Activated effector memory CD4-positive, alpha-beta T cell treated with anti-CD3 and anti-CD28 coated beads, Interleukin-2, amount 50 U/mL, for 16 hours (primary cell): ENCODE measurements around the gene ATP11A.
"Not testable (repeated sequence)": the region's sequence is repeated elsewhere in the genome, so short reads cannot be mapped to it uniquely, and the experiment has no call there.

Source experiments
- DNase-seq: peaks from one replicate; pipeline ENCODE4 v3.0.0-alpha.2; 2020

ATP11A gene

DNA sequence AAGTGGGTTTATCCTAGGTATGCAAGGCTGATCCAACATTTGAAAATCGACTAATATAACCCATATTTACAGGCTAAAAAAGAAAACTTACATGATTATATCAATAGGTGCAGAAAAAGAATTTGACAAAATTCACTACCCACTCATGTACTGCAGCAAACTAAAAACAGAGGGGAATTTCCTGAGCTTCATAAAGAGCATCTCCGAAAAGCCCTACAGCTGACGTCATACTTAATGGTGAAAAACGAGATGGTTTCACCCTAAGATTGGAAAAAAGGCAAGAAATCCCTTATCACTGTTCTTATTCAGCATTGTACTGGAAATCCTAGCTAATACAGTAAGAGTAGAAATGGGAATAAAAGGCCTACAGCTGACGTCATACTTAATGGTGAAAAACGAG, 111.0 kb downstream of the ATP11A start:
- DNase-seq: not testable (repeated sequence)

GRCh38 chr13:112802802-112803195, 113.0 kb downstream of the ATP11A start:
- DNase-seq: no peak

- DNase-seq: no peak
These were observed 113.6 kb downstream of the ATP11A start for GRCh38 chr13:112803422-112803821.

- no peak for DNase-seq
These were observed 114.5 kb downstream of the ATP11A start for GRCh38 chr13:112804374-112804773.

GRCh38 chr13:112806739-112807652, 117.2 kb downstream of the ATP11A start:
- DNase-seq: no peak

DNA sequence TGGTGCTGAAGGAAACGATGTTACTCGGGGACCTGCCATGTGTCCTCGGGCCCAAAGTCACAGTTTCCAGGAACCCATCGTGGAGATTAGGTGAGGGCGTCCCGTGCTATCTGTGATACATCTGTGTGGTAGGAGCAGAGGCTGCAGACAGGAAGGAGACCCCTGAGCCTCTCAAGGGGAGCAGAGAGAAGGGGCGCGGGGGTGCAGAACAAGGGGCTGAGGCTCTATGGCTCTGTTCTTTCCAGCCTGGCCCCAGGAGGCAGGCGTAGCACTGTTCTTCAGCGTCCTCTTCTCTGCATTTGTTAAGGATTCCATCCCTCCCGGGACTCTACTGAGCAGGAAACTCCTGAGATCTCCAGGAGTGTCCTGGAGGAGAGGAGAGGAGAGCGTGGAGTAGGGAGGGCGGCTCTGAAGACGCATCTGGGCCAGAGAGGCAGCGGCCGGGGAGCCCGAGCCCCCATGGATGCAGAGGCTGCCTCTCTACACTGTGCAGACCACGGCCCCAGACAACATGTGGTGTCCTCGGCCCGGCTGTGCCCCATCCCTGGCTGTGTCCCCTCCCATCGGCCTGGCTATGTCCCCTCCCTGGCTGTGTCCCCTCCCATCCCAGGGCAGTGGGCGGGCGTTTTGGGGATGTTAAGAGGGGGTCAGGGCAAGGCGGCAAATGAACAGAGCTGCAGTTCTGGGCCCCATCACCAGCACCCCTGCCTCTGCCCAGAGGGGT, 118.0 kb downstream of the ATP11A start:
- DNase-seq: no peak

GRCh38 chr13:112808377-112809140, 118.7 kb downstream of the ATP11A start:
- DNase-seq: no peak

GRCh38 chr13:112809332-112810315, 119.8 kb downstream of the ATP11A start:
- no peak for DNase-seq

DNA sequence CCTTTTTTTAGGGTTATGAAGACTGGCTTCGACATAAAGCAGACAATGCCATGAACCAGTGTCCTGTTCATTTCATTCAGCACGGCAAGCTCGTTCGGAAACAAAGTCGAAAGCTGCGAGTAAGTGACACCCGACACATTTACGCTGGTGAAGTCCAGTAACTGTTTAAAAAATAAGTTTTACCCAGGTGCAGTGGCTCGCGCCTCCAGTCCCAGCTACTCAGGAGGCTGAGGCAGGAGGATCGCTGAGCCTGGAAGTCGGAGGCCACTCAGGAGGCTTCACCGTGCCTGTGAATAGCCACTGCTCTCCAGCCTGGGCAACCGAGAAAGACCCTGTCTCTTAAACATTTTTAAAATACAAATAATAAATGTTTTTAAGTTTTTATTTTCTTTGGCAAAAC, 120.8 kb downstream of the ATP11A start:
- no peak for DNase-seq

- DNase-seq: no peak
These were observed 122.6 kb downstream of the ATP11A start for GRCh38 chr13:112812306-112813055.

- no peak for DNase-seq
These were observed 123.7 kb downstream of the ATP11A start for GRCh38 chr13:112813552-112813951.

- DNase-seq: no peak
These were observed 125.2 kb downstream of the ATP11A start for GRCh38 chr13:112814905-112815585.

DNA sequence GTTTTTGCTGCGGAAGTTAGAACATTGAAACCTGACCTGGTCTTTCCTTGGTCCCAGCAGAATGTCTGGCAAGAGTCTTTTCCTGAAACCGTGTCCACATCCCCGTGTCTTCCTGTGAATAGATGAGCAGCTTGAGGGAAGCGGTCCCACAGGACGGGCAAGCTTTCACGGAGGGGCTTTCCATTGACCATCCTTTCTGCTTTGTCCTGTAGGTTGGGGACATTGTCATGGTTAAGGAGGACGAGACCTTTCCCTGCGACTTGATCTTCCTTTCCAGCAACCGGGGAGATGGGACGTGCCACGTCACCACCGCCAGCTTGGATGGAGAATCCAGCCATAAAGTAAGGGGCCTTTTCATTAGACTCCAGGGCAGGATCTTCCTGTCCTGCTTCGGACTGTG, 126.0 kb downstream of the ATP11A start:
- no peak for DNase-seq

GRCh38 chr13:112818040-112818697, 128.3 kb downstream of the ATP11A start:
- DNase-seq: no peak

DNA sequence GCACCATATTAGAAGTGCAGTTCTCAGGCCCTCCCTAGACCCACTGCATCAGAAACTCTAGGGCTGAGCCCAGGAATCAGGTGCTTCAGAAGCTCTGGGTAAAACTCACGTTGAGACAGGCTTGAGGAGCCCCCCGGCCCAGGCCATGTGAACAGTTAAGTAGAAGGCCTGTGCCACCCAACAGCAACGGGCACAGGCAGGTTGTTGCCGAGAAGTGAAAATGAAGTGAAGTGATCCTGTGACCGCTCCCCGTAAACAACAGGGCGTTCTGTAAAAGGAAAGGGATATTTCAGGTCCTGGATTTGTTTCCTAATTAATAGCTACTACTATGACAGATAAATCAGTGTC, 128.8 kb downstream of the ATP11A start:
- DNase-seq: no peak

GRCh38 chr13:112819111-112819510, 129.3 kb downstream of the ATP11A start:
- no peak for DNase-seq

- DNase-seq: no peak
These were observed 130.0 kb downstream of the ATP11A start for GRCh38 chr13:112819816-112820215.

GRCh38 chr13:112820318-112820717, 130.5 kb downstream of the ATP11A start:
- no peak for DNase-seq

GRCh38 chr13:112821340-112822055, 131.7 kb downstream of the ATP11A start:
- DNase-seq: no peak

GRCh38 chr13:112822851-112823250, 133.0 kb downstream of the ATP11A start:
- no peak for DNase-seq
